Hepatocyte (in vitro differentiated cells): ENCODE results near the gene KANSL2. TPM values are rescaled to one million over a fixed set of nuclear protein-coding genes. Genes with fewer than 3 reads are reported as not detected.

Source experiments
- DNase-seq: peaks from one replicate; pipeline ENCODE4 v3.0.0-alpha.2; 2016; ENCODE audit warnings: low spot score
- H2AFZ ChIP-seq: fragments of 200-600 bp; sonication (generic); 2 replicates; pipeline ENCODE4 v1.6.0; 2016; ENCODE audit warnings: antibody characterized with exemption, mild to moderate bottlenecking
- H3K27ac ChIP-seq: fragments of 200-600 bp; sonication (generic); 2 replicates; pipeline ENCODE4 v1.5.1; 2016; ENCODE audit warnings: mild to moderate bottlenecking
- H3K27me3 ChIP-seq: fragments of 200-600 bp; sonication (generic); 2 replicates; pipeline ENCODE4 v1.6.1; 2016
- H3K36me3 ChIP-seq: fragments of 200-600 bp; sonication (generic); replicated peaks from 2 replicates; pipeline ENCODE4 v1.5.1; 2016; ENCODE audit warnings: low read depth; ENCODE audit not compliant: insufficient read depth
- H3K4me1 ChIP-seq: fragments of 200-600 bp; sonication (generic); 2 replicates; pipeline ENCODE4 v1.5.1; 2016; ENCODE audit warnings: mild to moderate bottlenecking, moderate library complexity; ENCODE audit not compliant: insufficient read depth
- H3K4me2 ChIP-seq: fragments of 200-600 bp; sonication (generic); 2 replicates; pipeline ENCODE4 v1.6.0; 2016
- H3K4me3 ChIP-seq: fragments of 200-600 bp; sonication (generic); 2 replicates; pipeline ENCODE4 v1.5.1; 2016; ENCODE audit warnings: mild to moderate bottlenecking
- H3K79me2 ChIP-seq: fragments of 200-600 bp; sonication (generic); 2 replicates; pipeline ENCODE4 v1.6.0; 2017; ENCODE audit warnings: mild to moderate bottlenecking
- H3K9me2 ChIP-seq: fragments of 200-600 bp; sonication (generic); replicated peaks from 2 replicates; pipeline ENCODE4 v1.6.0; 2017; ENCODE audit warnings: mild to moderate bottlenecking; ENCODE audit not compliant: insufficient read depth
- H3K9me3 ChIP-seq: fragments of 200-600 bp; sonication (generic); 2 replicates; pipeline ENCODE4 v1.5.1; 2016; ENCODE audit warnings: low read depth, mild to moderate bottlenecking
- H4K20me1 ChIP-seq: fragments of 200-600 bp; sonication (generic); 2 replicates; pipeline ENCODE4 v1.6.0; 2016; ENCODE audit warnings: mild to moderate bottlenecking; ENCODE audit not compliant: insufficient read depth, poor library complexity, severe bottlenecking
- CTCF ChIP-seq: fragments of 200-600 bp; sonication (generic); IDR thresholded peaks from 2 replicates; pipeline ENCODE4 v1.5.1; 2016; ENCODE audit warnings: antibody characterized with exemption, mild to moderate bottlenecking; ENCODE audit not compliant: poor library complexity
- EZH2 ChIP-seq: fragments of 200-600 bp; sonication (generic); IDR thresholded peaks from 2 replicates; pipeline ENCODE4 v1.6.1; 2016; ENCODE audit warnings: antibody characterized with exemption, mild to moderate bottlenecking, borderline replicate concordance
- EZH2phosphoT487 ChIP-seq: fragments of 200-600 bp; sonication (generic); IDR thresholded peaks from one replicate; pipeline ENCODE4 v1.6.1; 2018; ENCODE audit warnings: antibody characterized with exemption, mild to moderate bottlenecking, low read depth, moderate library complexity; ENCODE audit not compliant: unreplicated experiment, severe bottlenecking
- WGBS: methylation state at CpG from one replicate; pipeline ENCODE4 v1.1.6; 2016; ENCODE audit warnings: low lambda C conversion rate; ENCODE audit errors: missing lambda C conversion rate; 5-methylcytosine and 5-hydroxymethylcytosine counted together
- polyA plus RNA-seq: library from polyadenylated mRNA; unstranded; fragments of >200 nt; fragmentation: Nextera tagmentation; extraction: Ambion mirVana; gene quantifications from 2 replicates; pipeline ENCODE4 v1.2.1, GENCODE V29; 2016
- total RNA-seq: library from RNA; depleted of rRNA; stranded (reverse); fragments of >200 nt; gene quantifications from 2 replicates; pipeline ENCODE4 v1.2.3, GENCODE V29; 2014

The KANSL2 gene
- total and polyA plus RNA-seq, 2 experiments from 2014 or later: 22.6 to 33.3 TPM

- Histone ChIP-seq H3K4me2 (peak overlapping the region; percentile 72), H3K79me2 (peaks cover 37% of the 10 kb centered on the region), H3K4me1 (peaks cover 8% of the 10 kb centered on the region), H3K9me2 (no peaks in the 10 kb centered on the region), H3K27me3 (no peaks in the 10 kb centered on the region), H2AFZ (peak overlapping the region; percentile 63), H3K36me3 (no peaks in the 10 kb centered on the region), H3K27ac (peak overlapping the region; percentile 87), H4K20me1 (peaks cover 22% of the 10 kb centered on the region), H3K4me3 (peak overlapping the region; percentile 21), H3K9me3 (no peaks in the 10 kb centered on the region)
- no peak for DNase-seq
- WGBS: 13% methylated on average over 21 of the region's 21 CpGs
- no peak for TF ChIP-seq CTCF
- no peak for TF ChIP-seq EZH2phosphoT487
- no peak for TF ChIP-seq EZH2
Observed at GRCh38 chr12:48717252-48717695, 35.2 kb upstream of the KANSL2 start.

- DNase-seq: peak; percentile 100
- H3K9me3 ChIP-seq: no peaks in the 10 kb centered on the region
- TF ChIP-seq EZH2phosphoT487 (no peak), CTCF (peak; percentile 14)
- peaks cover 22% of the 10 kb centered on the region for H4K20me1 ChIP-seq
- peak within 1 kb of the TSS; percentile 81 for H3K4me2 ChIP-seq
- H3K27me3 ChIP-seq: no peaks in the 10 kb centered on the region
- peak within 1 kb of the TSS; percentile 30 for H3K4me3 ChIP-seq
- WGBS: 1% methylated on average over 61 of the region's 61 CpGs
- peaks cover 43% of the 10 kb centered on the region for H3K79me2 ChIP-seq
- H3K36me3 ChIP-seq: no peaks in the 10 kb centered on the region
- peaks cover 8% of the 10 kb centered on the region for H3K4me1 ChIP-seq
- no peaks in the 10 kb centered on the region for H3K9me2 ChIP-seq
- H2AFZ ChIP-seq: peak within 1 kb of the TSS; percentile 63
- H3K27ac ChIP-seq: peak within 1 kb of the TSS; percentile 90
Observed at GRCh38 chr12:48716493-48717251, 34.6 kb upstream of the KANSL2 start, which contains the start of gene CCNT1. TSS of gene CCNT1 (minus strand) at chr12:48716707. CDS start at chr12:48716675, 32 bp downstream.

GRCh38 chr12:48716168-48716492 is 34.1 kb upstream of the KANSL2 start:
- Histone ChIP-seq H2AFZ (peak overlapping the region; percentile 13), H3K9me3 (no peaks in the 10 kb centered on the region), H3K4me2 (peak overlapping the region; percentile 81), H3K36me3 (no peaks in the 10 kb centered on the region), H3K27me3 (no peaks in the 10 kb centered on the region), H4K20me1 (peaks cover 25% of the 10 kb centered on the region), H3K4me3 (peak overlapping the region; percentile 30), H3K4me1 (peaks cover 8% of the 10 kb centered on the region), H3K9me2 (no peaks in the 10 kb centered on the region), H3K79me2 (peaks cover 49% of the 10 kb centered on the region), H3K27ac (peak overlapping the region; percentile 90)
- 1% methylated on average over 17 of the region's 17 CpGs for WGBS
- TF ChIP-seq EZH2 (no peak), CTCF (no peak), EZH2phosphoT487 (no peak)
- no peak for DNase-seq
